Glomerular visceral epithelial cell (primary cell): Measurements from ENCODE around the gene ANKRD63.
A peak's percentile ranks its signal among the peaks of the same experiment; 100 is the strongest.

Source experiments
- DNase-seq: peaks from one replicate; pipeline ENCODE4 v3.0.0-alpha.2; 2016; ENCODE audit errors: extremely low spot score

Gene ANKRD63

GRCh38 chr15:40313531-40314398 lies 30.9 kb upstream of the ANKRD63 start:
- DNase-seq: peak; percentile 53

- no peak for DNase-seq
Observed at GRCh38 chr15:40312370-40313158, 29.7 kb upstream of the ANKRD63 start.

GRCh38 chr15:40310993-40311392 lies 28.1 kb upstream of the ANKRD63 start:
- DNase-seq: no peak

- peak; percentile 39 for DNase-seq
Observed at GRCh38 chr15:40310001-40310959, 27.4 kb upstream of the ANKRD63 start.

- no peak for DNase-seq
Observed at GRCh38 chr15:40309344-40309862, 26.5 kb upstream of the ANKRD63 start.

- no peak for DNase-seq
Observed at GRCh38 chr15:40307421-40308211, 24.8 kb upstream of the ANKRD63 start, which contains the start of gene PLCB2. TSS of gene PLCB2 (minus strand) at chr15:40307935. CDS start at chr15:40307672, 263 bp downstream.

- DNase-seq: no peak
Observed at GRCh38 chr15:40306908-40307307, 24.0 kb upstream of the ANKRD63 start.

- DNase-seq: no peak
Observed at GRCh38 chr15:40306371-40306770, 23.5 kb upstream of the ANKRD63 start.

GRCh38 chr15:40305281-40305680 lies 22.4 kb upstream of the ANKRD63 start:
- no peak for DNase-seq

- no peak for DNase-seq
Observed at GRCh38 chr15:40303576-40303975, 20.7 kb upstream of the ANKRD63 start.

- DNase-seq: no peak
Observed at GRCh38 chr15:40302981-40303380, 20.1 kb upstream of the ANKRD63 start.

- DNase-seq: no peak
Observed at GRCh38 chr15:40302288-40302886, 19.5 kb upstream of the ANKRD63 start.

GRCh38 chr15:40301467-40302179 lies 18.8 kb upstream of the ANKRD63 start:
- no peak for DNase-seq

GRCh38 chr15:40300771-40301170 lies 17.9 kb upstream of the ANKRD63 start:
- DNase-seq: no peak

- DNase-seq: no peak
Observed at GRCh38 chr15:40300367-40300766, 17.5 kb upstream of the ANKRD63 start.

- DNase-seq: no peak
Observed at GRCh38 chr15:40298216-40298935, 15.5 kb upstream of the ANKRD63 start.

GRCh38 chr15:40297356-40297755 lies 14.5 kb upstream of the ANKRD63 start:
- no peak for DNase-seq

GRCh38 chr15:40296561-40297230 lies 13.8 kb upstream of the ANKRD63 start:
- DNase-seq: no peak
